Stimulated activated CD8-positive, alpha-beta memory T cell treated with anti-CD3 and anti-CD28 coated beads, Interleukin-7, amount 100 ng/mL, for 48 hours (primary cell): Measurements from ENCODE around the gene PCDH15.

ENCODE experiments used
- DNase-seq, 2 donors: peaks; one replicate each; pipeline ENCODE4 v3.0.0-alpha.2; 2020; ENCODE audit warnings: low read depth in 1 of 2; ENCODE audit errors: extremely low read depth in 1 of 2

The PCDH15 gene

DNA sequence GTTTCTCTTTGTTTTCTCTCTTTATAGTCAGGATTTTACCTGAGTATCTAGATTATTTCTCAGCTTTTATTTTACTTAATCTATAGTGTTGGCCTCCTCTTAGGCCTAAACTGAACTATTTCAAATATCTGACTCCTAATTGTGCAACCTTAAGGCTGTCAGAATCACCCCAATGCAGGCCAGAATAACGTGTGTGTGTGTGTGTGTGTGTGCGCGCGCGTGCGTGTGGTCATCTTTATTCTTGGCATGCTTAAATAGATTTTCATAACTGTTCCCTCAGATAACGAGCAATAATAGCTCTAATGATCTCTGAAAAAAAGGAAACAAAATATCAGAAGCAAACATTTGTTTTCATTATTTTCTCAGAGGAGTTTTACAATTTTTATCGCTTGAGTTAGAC lies 92.4 kb downstream of the PCDH15 start:
- no peak for DNase-seq

DNA sequence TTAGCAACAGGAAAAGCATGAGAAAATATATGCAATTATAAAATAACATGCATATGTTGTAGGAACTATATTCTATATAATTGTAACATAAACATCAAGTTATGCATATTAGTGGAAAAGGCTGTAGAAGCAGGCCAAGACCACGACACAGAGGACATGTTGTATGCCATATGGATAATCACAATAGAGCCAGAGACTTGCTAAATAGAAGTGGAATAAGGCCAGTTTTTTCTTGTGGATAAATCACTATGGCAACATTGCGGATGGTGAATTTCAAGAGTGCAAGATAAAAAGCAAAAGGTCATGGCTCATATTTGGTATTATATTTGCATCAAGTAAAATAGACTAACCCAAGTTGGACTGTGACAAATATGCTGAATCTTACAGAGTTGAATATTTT lies 93.0 kb downstream of the PCDH15 start:
- DNase-seq = no peak

- DNase-seq = no peak
Observed at GRCh38 chr10:54702583-54703485, 98.2 kb downstream of the PCDH15 start.

GRCh38 chr10:54691331-54691730 lies 109.7 kb downstream of the PCDH15 start:
- no peak for DNase-seq

DNA sequence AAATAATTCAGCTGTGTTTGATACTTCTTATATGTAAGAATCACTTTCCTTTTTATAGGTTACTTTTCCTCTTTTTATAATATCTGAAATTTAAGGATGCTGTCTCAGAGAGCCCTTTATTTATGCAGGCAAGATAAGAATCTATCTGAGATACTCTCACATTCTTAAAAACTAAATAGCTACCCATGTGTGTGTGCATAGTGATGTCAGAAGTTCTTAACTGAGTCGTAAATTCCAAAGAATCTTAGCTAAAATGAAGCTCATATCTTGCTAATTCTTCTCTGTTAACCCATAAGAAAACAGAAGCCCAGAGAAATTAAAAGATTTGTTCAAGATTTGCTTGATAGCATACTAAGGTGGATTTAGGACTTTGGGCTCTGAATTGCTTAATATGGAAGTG lies 118.5 kb downstream of the PCDH15 start:
- DNase-seq = no peak

DNA sequence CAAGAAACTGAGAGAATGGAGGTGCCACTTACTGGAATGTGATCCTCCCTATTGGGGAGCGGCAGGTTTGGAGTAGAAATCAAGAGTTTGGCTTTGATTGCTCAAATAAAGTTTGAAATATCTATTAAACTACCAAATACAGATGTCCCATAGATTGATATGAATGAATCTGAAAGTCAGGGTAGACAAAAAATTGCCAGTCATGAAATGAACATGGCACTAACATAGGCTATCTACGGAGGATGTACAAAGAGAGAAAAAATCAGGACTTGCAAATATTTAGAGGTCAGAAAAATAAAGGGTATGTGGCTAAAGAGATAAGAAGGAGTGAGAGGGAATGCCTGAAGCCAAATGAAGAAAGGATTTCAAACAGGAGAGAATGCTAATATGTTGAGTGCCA lies 119.9 kb downstream of the PCDH15 start:
- DNase-seq = no peak

GRCh38 chr10:54667136-54667535 lies 133.9 kb downstream of the PCDH15 start:
- DNase-seq = no peak

DNA sequence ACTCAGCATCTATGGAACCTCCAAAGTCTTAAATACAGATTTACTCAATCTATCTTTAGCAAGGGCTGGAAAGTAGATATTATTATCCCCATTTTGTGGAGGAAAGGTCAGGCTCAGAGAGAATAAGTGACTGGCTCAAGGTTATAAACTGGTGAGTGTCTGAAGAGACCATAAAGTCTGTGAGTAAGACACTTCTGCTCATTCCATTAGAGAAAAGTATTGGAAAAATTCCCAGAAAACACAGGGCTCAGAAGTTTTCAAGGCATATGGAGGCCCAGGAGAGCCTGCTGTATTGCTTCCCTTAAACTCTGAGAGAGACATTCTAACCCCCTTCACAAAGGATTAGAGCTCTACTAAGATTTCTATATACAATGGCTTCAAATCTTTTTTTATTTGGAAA lies 134.8 kb downstream of the PCDH15 start:
- DNase-seq = no peak

GRCh38 chr10:54665095-54665494 lies 135.9 kb downstream of the PCDH15 start:
- no peak for DNase-seq

GRCh38 chr10:54660397-54660796 lies 140.6 kb downstream of the PCDH15 start:
- no peak for DNase-seq

DNA sequence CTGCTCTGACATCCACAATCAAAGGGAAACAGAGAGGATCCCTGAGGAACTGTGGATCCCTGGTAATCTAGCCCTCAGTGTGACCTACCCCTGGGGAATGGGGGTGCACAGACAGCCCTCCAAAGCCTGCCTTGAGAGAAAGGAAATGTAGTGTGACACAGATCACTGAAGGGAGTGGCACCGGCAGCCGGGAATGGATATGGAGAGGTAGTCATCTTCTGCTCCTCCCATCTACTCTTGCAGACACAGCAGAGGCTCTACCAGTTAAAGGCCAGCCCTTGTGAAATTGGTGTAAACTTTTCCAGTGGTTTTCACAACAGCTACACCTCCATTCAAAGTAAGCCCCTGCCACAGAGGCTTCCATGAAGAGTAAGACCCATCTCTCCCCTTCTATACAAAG lies 144.4 kb downstream of the PCDH15 start:
- no peak for DNase-seq

GRCh38 chr10:54653518-54653917 lies 147.5 kb downstream of the PCDH15 start:
- no peak for DNase-seq

DNA sequence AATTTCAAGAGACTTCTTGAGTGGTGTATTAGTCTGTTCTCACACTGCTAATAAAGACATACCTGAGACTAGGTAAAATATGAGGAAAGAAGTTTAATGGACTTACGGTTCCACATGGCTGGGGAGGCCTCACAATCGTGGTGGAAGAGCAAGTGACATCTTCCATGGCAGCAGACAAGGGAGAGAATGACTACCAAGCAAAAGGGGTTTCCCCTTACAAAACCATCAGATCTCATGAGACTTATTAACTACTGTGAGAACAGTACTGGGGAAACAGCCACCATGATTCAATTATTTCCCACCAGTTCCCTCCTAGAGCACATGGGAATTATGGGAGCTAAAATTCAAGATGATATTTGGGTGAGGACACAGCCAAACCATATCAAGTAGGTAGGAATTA lies 150.5 kb downstream of the PCDH15 start:
- DNase-seq = no peak

- no peak for DNase-seq
Observed at GRCh38 chr10:54622017-54622416, 179.0 kb downstream of the PCDH15 start.

- no peak for DNase-seq
Observed at GRCh38 chr10:54620352-54620751, 180.7 kb downstream of the PCDH15 start.

- DNase-seq = no peak
Observed at GRCh38 chr10:54614072-54614471, 187.0 kb downstream of the PCDH15 start.

DNA sequence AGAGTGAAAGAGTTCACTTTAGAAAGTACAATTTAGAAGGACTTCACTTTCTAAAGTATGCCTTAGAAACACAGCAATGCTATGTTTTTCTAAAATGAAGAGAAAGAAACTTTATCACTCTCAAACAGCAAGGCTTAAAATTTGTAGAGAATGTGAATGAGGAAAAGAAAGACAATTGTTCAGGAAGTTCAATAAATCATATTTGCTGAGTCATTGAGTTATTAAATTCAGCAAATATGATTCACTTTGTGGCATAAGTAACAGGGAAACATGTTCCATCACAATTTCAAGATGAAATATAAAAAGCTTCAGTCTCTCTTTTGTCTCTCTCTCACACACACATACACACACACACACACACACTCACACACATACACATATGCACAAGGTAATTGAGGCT lies 187.9 kb downstream of the PCDH15 start:
- no peak for DNase-seq

DNA sequence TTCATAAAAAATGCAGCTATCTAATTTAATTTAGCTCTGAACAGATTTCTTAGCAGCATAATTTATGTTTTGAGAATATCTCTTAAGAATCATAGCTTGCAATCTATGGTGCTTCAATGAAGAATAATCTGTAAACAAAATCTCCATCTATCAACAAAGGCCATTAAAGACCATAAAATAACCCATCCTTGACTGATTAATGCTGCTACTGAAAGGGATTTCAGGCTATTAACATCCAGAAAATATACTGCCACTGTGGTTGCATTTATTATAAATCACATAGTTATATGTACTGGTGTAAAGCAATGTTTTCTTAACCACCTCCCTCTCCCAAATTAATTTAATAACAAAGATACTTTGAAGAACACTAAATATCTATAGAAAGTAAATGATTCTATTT lies 191.6 kb downstream of the PCDH15 start:
- no peak for DNase-seq

- no peak for DNase-seq
Observed at GRCh38 chr10:54607983-54608382, 193.0 kb downstream of the PCDH15 start.

DNA sequence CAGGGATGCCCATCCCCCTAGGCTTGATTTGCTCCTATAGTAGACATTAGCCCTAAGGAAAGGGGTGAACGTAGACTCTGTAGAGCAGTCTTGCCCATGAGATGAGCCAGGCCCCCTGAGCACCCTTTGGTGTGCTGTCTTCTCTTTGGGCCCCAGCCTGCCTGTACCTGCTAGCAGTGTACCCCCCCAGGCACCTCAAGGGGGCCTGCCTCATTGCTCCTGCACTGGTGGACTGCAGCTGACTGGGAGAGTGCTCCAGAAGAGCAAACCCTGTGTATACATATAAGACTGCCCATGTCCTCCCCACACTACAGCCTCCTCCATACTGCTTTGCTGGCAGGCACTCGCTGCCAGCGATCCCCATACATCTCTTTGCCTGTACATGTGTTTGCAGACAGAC lies 206.7 kb downstream of the PCDH15 start:
- DNase-seq = no peak

- no peak for DNase-seq
Observed at GRCh38 chr10:54587971-54588370, 213.1 kb downstream of the PCDH15 start.

- DNase-seq = no peak
Observed at GRCh38 chr10:54585572-54585971, 215.5 kb downstream of the PCDH15 start.

GRCh38 chr10:54577682-54578081 lies 223.3 kb downstream of the PCDH15 start:
- no peak for DNase-seq
